ENCODE measurements around the gene JSRP1. TPM values are rescaled to one million over a fixed set of nuclear protein-coding genes. Genes with fewer than 3 reads are reported as not detected.

Gene JSRP1
- polyA plus RNA-seq, 2 donors, result 0.13 to 0.20 TPM

DNA sequence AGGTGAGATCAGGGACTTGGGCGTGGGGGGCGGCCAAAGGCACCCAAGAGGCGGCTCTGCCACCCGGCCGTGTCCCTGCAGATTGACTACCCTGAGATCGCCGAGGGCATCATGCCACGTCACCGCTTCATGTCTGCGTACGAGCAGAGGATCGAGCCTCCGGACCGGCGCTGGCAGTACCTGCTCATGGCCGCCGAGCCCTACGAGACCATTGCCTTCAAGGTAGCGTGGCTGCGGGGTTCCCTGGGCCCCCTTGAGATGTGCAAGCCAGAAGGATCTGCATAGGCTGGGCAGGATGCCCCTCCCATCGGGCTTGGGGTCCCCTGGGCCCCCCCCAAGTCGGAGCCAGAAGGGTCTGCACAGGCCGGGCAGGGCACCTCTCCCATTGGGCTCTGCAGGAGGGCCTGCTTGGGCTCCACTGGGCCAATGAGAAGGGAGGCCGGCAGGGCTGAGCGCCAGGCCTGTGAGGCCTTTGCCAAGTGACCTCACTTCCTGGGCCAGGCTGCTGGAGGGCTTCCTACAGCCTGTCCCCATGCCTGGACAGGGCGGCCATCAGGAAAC, 9.3 kb downstream of the JSRP1 start:
- WGBS, 2 donors, result 83 to 84% methylated on average over 26 of the region's 26 CpGs

DNA sequence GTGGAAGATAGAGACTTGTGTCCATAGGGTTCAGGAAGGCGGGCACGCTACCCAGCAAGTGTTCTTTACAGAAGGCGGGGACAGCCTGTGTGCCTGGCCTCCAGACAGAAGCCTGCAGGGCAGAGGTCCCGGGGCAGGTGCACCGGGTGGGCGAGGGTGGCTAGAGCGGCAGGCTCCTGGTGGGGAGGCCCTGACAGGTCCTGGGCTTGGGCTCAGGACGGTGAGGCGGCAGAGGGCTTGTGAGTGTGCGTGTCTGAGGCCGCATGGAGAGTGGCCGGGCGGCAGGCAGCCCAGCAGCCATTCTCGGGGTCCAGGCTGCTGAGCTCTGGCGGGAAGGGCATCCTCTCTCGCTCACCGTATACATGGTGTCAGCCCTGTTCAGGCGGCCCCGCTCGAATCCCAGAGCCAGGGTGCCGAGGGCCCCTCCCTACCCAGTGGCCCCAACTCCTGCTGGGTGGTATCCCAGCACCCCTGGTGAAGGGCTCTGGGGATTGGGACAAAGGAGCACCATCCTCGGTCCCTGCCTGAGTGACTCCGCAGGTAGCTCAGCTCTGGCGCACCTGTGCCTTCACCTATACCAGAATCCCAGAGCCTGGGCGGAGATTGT, 10.1 kb downstream of the JSRP1 start:
- Histone ChIP-seq H3K27me3 (ENCODE audit: control insufficient read depth in 1 of 2, insufficient read depth in 2 of 2, low read length in 2 of 2) (peaks cover 0 to 10% of the 10 kb centered on the region in 2 donors), H3K36me3 (ENCODE audit: control insufficient read depth in 2 of 2, insufficient read depth in 2 of 2, low read length in 1 of 2) (peaks cover 15 to 54% of the 10 kb centered on the region in 2 donors), H3K9me3 (ENCODE audit: control insufficient read depth in 2 of 2, insufficient read depth in 1 of 2, low read depth in 1 of 2, low read length in 1 of 2) (no peaks in the 10 kb centered on the region), H3K4me1 (ENCODE audit: control insufficient read depth in 2 of 2, insufficient read depth in 2 of 2, low read length in 1 of 2) (peaks cover 3 to 23% of the 10 kb centered on the region in 2 donors), H3K4me3 (ENCODE audit: low read depth in 1 of 2, low read length in 2 of 2) (no peak overlapping the region), H3K27ac (ENCODE audit: low read depth in 2 of 2, low read length in 1 of 2) (no peak overlapping the region)
- WGBS, 2 donors, result 91 to 92% methylated on average over 25 of the region's 25 CpGs

More for the DNA sequence above, 9.3 kb downstream of the JSRP1 start:
- Histone ChIP-seq H3K4me1 (ENCODE audit: control insufficient read depth in 2 of 2, insufficient read depth in 2 of 2, low read length in 1 of 2) (peaks cover 6 to 24% of the 10 kb centered on the region in 2 donors), H3K4me3 (ENCODE audit: low read depth in 1 of 2, low read length in 2 of 2) (no peak overlapping the region), H3K27me3 (ENCODE audit: control insufficient read depth in 1 of 2, insufficient read depth in 2 of 2, low read length in 2 of 2) (peaks cover 0 to 13% of the 10 kb centered on the region in 2 donors), H3K27ac (ENCODE audit: low read depth in 2 of 2, low read length in 1 of 2) (no peak overlapping the region), H3K36me3 (ENCODE audit: control insufficient read depth in 2 of 2, insufficient read depth in 2 of 2, low read length in 1 of 2) (peaks cover 15 to 54% of the 10 kb centered on the region in 2 donors), H3K9me3 (ENCODE audit: control insufficient read depth in 2 of 2, insufficient read depth in 1 of 2, low read depth in 1 of 2, low read length in 1 of 2) (no peaks in the 10 kb centered on the region)

DNA sequence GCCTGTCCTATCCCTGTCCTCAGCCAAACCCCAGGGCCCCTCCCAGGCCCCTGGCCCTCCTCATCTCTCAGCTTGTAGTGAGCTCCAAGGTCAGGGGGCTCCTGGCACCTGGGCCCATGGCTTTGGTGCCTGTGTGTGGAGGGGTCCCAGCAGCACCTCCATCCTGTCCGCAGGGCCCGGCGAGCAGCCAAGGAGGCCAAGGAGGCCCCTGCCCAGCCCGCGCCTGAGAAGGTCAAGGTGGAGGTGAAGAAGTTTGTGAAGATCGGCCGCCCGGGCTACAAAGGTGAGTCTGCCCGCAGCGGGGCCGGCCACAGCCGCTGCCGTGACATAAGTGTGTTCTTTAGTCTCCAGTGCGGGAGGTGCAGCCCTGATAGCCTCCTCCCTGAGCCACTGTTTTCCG, 10.9 kb downstream of the JSRP1 start:
- Histone ChIP-seq H3K36me3 (ENCODE audit: control insufficient read depth in 2 of 2, insufficient read depth in 2 of 2, low read length in 1 of 2) (peaks cover 15 to 54% of the 10 kb centered on the region in 2 donors), H3K9me3 (ENCODE audit: control insufficient read depth in 2 of 2, insufficient read depth in 1 of 2, low read depth in 1 of 2, low read length in 1 of 2) (no peaks in the 10 kb centered on the region), H3K4me1 (ENCODE audit: control insufficient read depth in 2 of 2, insufficient read depth in 2 of 2, low read length in 1 of 2) (peaks cover 6 to 23% of the 10 kb centered on the region in 2 donors), H3K27me3 (ENCODE audit: control insufficient read depth in 1 of 2, insufficient read depth in 2 of 2, low read length in 2 of 2) (peaks cover 0 to 3% of the 10 kb centered on the region in 2 donors), H3K4me3 (ENCODE audit: low read depth in 1 of 2, low read length in 2 of 2) (no peak overlapping the region), H3K27ac (ENCODE audit: low read depth in 2 of 2, low read length in 1 of 2) (no peak overlapping the region)
- WGBS, 2 donors, result 95% methylated on average over 15 of the region's 15 CpGs

DNA sequence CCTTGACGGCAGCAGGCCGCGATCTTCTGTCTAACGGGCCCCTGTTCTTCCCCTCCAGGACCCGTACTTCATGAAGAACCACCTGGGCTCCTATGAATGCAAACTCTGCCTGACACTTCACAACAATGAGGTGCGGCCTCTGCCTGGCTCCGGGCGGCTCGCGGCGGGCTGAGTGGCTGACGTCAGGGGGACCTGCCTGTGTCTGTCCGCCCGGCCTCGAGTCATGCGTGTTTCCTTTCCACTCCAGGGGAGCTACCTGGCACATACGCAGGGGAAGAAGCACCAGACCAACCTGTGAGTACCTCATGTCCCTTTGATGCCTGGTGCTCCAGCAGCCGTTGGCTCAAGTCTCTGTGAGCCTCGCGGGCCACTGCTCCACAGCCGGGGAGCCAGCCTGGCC, 11.7 kb downstream of the JSRP1 start:
- peaks cover 15 to 54% of the 10 kb centered on the region in 2 donors for H3K36me3 ChIP-seq (ENCODE audit: control insufficient read depth in 2 of 2, insufficient read depth in 2 of 2, low read length in 1 of 2)
- no peak overlapping the region for H3K4me3 ChIP-seq (ENCODE audit: low read depth in 1 of 2, low read length in 2 of 2)
- no peak overlapping the region for H3K27ac ChIP-seq (ENCODE audit: low read depth in 2 of 2, low read length in 1 of 2)
- 86 to 91% methylated on average over 21 of the region's 21 CpGs for WGBS, 2 donors
- no peaks in the 10 kb centered on the region for H3K9me3 ChIP-seq (ENCODE audit: control insufficient read depth in 2 of 2, insufficient read depth in 1 of 2, low read depth in 1 of 2, low read length in 1 of 2)
- no peaks in the 10 kb centered on the region for H3K27me3 ChIP-seq (ENCODE audit: control insufficient read depth in 1 of 2, insufficient read depth in 2 of 2, low read length in 2 of 2)
- peaks cover 6 to 25% of the 10 kb centered on the region in 2 donors for H3K4me1 ChIP-seq (ENCODE audit: control insufficient read depth in 2 of 2, insufficient read depth in 2 of 2, low read length in 1 of 2)

DNA sequence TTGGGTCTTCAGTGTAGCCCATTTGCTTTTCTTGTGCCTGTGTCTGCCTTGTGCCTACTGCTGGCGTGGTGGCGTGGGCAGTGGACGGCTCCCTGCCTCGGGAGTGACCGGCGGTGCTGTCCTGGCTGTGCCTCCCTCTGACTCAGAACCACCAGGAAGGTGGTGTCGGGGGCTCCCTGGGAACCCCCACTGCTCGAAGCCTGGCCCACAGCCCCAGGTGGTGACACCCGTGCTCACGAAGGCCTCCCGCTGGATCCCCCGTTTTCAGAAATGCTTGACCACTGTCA, 12.1 kb downstream of the JSRP1 start:
- H3K36me3 ChIP-seq (ENCODE audit: control insufficient read depth in 2 of 2, insufficient read depth in 2 of 2, low read length in 1 of 2), result peaks cover 15 to 52% of the 10 kb centered on the region in 2 donors
- no peaks in the 10 kb centered on the region for H3K27me3 ChIP-seq (ENCODE audit: control insufficient read depth in 1 of 2, insufficient read depth in 2 of 2, low read length in 2 of 2)
- H3K27ac ChIP-seq (ENCODE audit: low read depth in 2 of 2, low read length in 1 of 2), result no peak overlapping the region
- 84 to 92% methylated on average over 12 of the region's 12 CpGs for WGBS, 2 donors
- peaks cover 6 to 25% of the 10 kb centered on the region in 2 donors for H3K4me1 ChIP-seq (ENCODE audit: control insufficient read depth in 2 of 2, insufficient read depth in 2 of 2, low read length in 1 of 2)
- H3K9me3 ChIP-seq (ENCODE audit: control insufficient read depth in 2 of 2, insufficient read depth in 1 of 2, low read depth in 1 of 2, low read length in 1 of 2), result no peaks in the 10 kb centered on the region
- no peak overlapping the region for H3K4me3 ChIP-seq (ENCODE audit: low read depth in 1 of 2, low read length in 2 of 2)

DNA sequence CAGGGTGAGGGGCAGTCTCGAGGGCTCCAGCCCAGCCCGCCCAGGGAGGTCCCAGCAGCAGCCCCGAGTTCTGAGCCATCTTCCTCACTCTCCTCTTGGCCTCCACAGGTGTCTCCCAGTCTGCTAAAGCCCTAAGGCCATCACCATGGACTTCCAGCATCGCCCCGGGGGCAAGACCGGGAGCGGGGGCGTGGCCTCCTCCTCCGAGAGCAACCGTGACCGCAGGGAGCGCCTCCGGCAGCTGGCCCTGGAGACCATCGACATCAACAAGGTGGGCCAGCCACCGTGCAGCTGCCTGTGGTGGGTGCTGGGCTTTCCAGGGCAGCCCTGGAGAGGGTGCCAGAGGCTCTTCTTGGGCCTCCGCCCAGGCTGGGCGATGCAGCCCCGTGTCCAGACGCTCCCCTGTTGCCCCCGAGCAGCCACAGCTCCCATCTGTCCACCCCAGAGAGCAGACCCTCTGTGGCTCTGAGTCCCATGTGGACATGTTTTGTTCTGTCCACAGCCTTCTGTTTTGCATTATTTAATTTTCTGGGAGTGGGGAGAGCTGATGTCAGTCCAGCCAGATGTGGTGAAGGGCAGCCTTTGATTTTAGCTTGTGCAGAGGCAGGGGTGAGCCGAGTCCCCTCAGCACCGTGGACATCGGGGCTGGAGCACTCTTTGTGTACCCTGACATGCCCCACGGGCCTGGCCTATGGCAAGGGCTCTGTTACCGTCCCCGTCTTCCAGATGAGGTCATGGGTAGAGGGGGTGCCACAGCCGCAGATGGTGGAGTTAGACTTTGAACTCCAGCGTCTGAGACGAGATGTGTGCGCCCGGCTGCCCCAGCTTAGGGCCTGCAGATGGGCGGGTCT, 12.7 kb downstream of the JSRP1 start:
- H3K36me3 ChIP-seq (ENCODE audit: control insufficient read depth in 2 of 2, insufficient read depth in 2 of 2, low read length in 1 of 2), result peaks cover 11 to 47% of the 10 kb centered on the region in 2 donors
- H3K27ac ChIP-seq (ENCODE audit: low read depth in 2 of 2, low read length in 1 of 2), result no peak overlapping the region
- no peaks in the 10 kb centered on the region for H3K9me3 ChIP-seq (ENCODE audit: control insufficient read depth in 2 of 2, insufficient read depth in 1 of 2, low read depth in 1 of 2, low read length in 1 of 2)
- no peaks in the 10 kb centered on the region for H3K27me3 ChIP-seq (ENCODE audit: control insufficient read depth in 1 of 2, insufficient read depth in 2 of 2, low read length in 2 of 2)
- peaks cover 6 to 25% of the 10 kb centered on the region in 2 donors for H3K4me1 ChIP-seq (ENCODE audit: control insufficient read depth in 2 of 2, insufficient read depth in 2 of 2, low read length in 1 of 2)
- WGBS, 2 donors, result 74 to 84% methylated on average over 32 of the region's 32 CpGs
- no peak overlapping the region for H3K4me3 ChIP-seq (ENCODE audit: low read depth in 1 of 2, low read length in 2 of 2)

DNA sequence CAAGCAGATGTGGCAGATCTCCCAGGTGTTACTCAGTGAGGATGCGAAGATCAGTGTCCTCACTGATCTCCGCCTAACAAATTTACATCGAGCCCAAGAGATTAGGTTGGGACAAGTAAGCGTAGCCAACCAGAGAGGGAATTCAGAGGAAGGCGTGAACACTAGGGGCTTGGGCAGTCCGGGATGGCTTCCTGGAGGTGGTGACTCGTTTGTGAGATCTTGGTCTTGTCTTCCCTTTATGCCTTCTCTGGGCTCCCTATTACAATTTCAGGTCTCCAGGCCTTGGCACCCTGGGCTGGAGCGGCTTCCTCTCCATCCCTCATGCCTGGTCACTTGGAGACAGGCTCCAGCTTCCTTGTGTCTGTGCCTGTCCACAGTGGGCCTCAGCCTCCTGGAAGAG, 13.4 kb downstream of the JSRP1 start:
- H3K4me1 ChIP-seq (ENCODE audit: control insufficient read depth in 2 of 2, insufficient read depth in 2 of 2, low read length in 1 of 2), result peaks cover 6 to 27% of the 10 kb centered on the region in 2 donors
- no peak overlapping the region for H3K4me3 ChIP-seq (ENCODE audit: low read depth in 1 of 2, low read length in 2 of 2)
- WGBS, 2 donors, result 88 to 89% methylated on average over 8 of the region's 8 CpGs
- H3K27me3 ChIP-seq (ENCODE audit: control insufficient read depth in 1 of 2, insufficient read depth in 2 of 2, low read length in 2 of 2), result no peaks in the 10 kb centered on the region
- H3K9me3 ChIP-seq (ENCODE audit: control insufficient read depth in 2 of 2, insufficient read depth in 1 of 2, low read depth in 1 of 2, low read length in 1 of 2), result no peaks in the 10 kb centered on the region
- peaks cover 10 to 45% of the 10 kb centered on the region in 2 donors for H3K36me3 ChIP-seq (ENCODE audit: control insufficient read depth in 2 of 2, insufficient read depth in 2 of 2, low read length in 1 of 2)
- no peak overlapping the region for H3K27ac ChIP-seq (ENCODE audit: low read depth in 2 of 2, low read length in 1 of 2)

DNA sequence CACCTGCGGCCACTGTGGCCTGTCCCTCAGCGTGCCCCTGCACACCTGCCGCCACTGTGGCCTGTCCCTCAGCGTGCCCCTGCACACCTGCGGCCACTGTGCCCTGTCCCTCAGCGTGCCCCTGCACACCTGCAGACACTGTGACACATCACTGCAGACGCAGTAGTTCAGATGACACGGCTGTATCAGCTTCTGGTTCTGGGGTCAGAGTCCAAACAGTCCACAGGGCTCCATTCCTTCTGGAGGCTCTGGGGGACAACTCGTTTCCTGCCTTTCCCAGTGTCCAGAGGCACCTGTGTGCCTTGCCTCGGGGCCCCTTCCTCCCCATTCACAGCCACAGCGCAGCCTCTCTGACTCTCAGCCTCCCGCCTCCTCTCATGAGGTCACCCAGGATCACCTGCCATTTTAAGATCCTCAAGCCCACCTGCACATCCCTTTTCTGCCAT, 14.1 kb downstream of the JSRP1 start:
- Histone ChIP-seq H3K4me3 (ENCODE audit: low read depth in 1 of 2, low read length in 2 of 2) (no peak overlapping the region), H3K27ac (ENCODE audit: low read depth in 2 of 2, low read length in 1 of 2) (no peak overlapping the region), H3K4me1 (ENCODE audit: control insufficient read depth in 2 of 2, insufficient read depth in 2 of 2, low read length in 1 of 2) (peaks cover 6 to 32% of the 10 kb centered on the region in 2 donors), H3K27me3 (ENCODE audit: control insufficient read depth in 1 of 2, insufficient read depth in 2 of 2, low read length in 2 of 2) (no peaks in the 10 kb centered on the region), H3K9me3 (ENCODE audit: control insufficient read depth in 2 of 2, insufficient read depth in 1 of 2, low read depth in 1 of 2, low read length in 1 of 2) (no peaks in the 10 kb centered on the region), H3K36me3 (ENCODE audit: control insufficient read depth in 2 of 2, insufficient read depth in 2 of 2, low read length in 1 of 2) (peaks cover 10 to 39% of the 10 kb centered on the region in 2 donors)
- WGBS, 2 donors, result 84 to 87% methylated on average over 11 to 12 of the region's 12 CpGs

DNA sequence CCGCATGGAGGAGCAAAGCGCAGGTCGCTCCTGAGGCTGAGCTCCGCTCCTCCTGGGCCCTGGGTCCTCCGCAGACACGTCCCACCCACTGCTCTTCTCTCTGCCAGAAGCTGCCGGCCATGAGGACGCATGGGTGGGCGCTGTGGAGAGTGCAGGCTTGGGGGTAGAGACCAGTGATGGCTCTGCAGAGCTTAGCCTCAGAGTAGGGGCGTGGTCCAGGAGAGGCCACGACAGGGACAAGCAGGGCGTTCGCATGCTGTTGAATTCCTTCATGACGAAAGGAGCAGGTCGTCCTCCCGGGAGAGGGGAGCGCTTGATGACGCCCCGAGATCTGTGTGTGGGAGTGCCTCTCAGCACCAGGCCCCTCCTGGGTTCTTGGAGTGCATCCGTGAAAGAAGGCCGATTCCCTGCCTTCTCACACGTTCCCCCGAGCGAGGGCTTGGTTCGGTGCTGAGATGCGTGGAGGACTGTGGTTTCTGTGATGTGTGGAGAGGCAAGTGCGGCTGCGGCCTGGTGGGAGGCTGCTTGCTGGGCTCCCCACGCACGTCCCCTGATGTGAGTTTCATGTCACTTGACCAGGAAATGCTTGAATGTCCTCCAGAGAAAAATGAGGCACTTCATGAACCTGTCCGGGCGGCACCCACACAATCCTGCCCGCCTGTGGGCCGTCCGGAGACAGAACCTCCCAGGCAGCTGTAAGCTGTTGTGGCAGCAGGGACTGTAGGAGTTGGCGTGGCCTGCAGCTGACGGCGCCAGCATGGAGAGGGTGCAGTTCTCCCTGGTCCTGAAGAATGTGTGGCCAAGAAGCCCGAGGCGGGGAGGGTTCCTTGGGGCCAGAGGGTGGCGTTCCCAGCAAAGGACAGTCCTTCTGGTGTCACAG, 15.1 kb downstream of the JSRP1 start:
- Histone ChIP-seq H3K4me1 (ENCODE audit: control insufficient read depth in 2 of 2, insufficient read depth in 2 of 2, low read length in 1 of 2) (peaks cover 6 to 32% of the 10 kb centered on the region in 2 donors), H3K36me3 (ENCODE audit: control insufficient read depth in 2 of 2, insufficient read depth in 2 of 2, low read length in 1 of 2) (peaks cover 10 to 29% of the 10 kb centered on the region in 2 donors), H3K4me3 (ENCODE audit: low read depth in 1 of 2, low read length in 2 of 2) (peak overlapping the region; percentile 1 to 9), H3K27ac (ENCODE audit: low read depth in 2 of 2, low read length in 1 of 2) (peak overlapping the region; percentile 81), H3K27me3 (ENCODE audit: control insufficient read depth in 1 of 2, insufficient read depth in 2 of 2, low read length in 2 of 2) (no peaks in the 10 kb centered on the region), H3K9me3 (ENCODE audit: control insufficient read depth in 2 of 2, insufficient read depth in 1 of 2, low read depth in 1 of 2, low read length in 1 of 2) (no peaks in the 10 kb centered on the region)
- WGBS, 2 donors, result 53 to 55% methylated on average over 41 of the region's 41 CpGs
